Endometrium (tissue), 2 donors: ENCODE measurements around the gene SCARF2.
"Not testable (repeated sequence)": the region's sequence is repeated elsewhere in the genome, so short reads cannot be mapped to it uniquely, and the experiment has no call there.

ENCODE experiments used
- FAIRE-seq: peaks from 2 replicates; lab custom pipeline; 2012; peaks lifted over from hg19 to GRCh38; lab: Jason Lieb, UNC
- donor health status: control.
- donor health status: control.

SCARF2 gene

GRCh38 chr22:20390394-20390907, 47.2 kb downstream of the SCARF2 start:
- FAIRE-seq, result no peak

GRCh38 chr22:20389288-20389687, 48.3 kb downstream of the SCARF2 start:
- no peak for FAIRE-seq

GRCh38 chr22:20388200-20388599, 49.4 kb downstream of the SCARF2 start:
- no peak for FAIRE-seq

- no peak for FAIRE-seq
Measured at GRCh38 chr22:20386972-20387371, 50.7 kb downstream of the SCARF2 start.

- FAIRE-seq, result no peak
Measured at GRCh38 chr22:20386336-20386735, 51.3 kb downstream of the SCARF2 start.

- FAIRE-seq, result no peak
Measured at GRCh38 chr22:20384865-20385264, 52.8 kb downstream of the SCARF2 start.

- FAIRE-seq, result no peak
Measured at GRCh38 chr22:20384171-20384570, 53.5 kb downstream of the SCARF2 start.

- FAIRE-seq, result no peak
Measured at GRCh38 chr22:20383538-20383937, 54.1 kb downstream of the SCARF2 start.

GRCh38 chr22:20380486-20380885, 57.1 kb downstream of the SCARF2 start:
- FAIRE-seq, result no peak

GRCh38 chr22:20378684-20379083, 58.9 kb downstream of the SCARF2 start:
- FAIRE-seq, result not testable (repeated sequence)

GRCh38 chr22:20378110-20378509, 59.5 kb downstream of the SCARF2 start:
- no peak for FAIRE-seq

GRCh38 chr22:20376983-20377382, 60.6 kb downstream of the SCARF2 start:
- not testable (repeated sequence) for FAIRE-seq

- not testable (repeated sequence) for FAIRE-seq
Measured at GRCh38 chr22:20376281-20376680, 61.3 kb downstream of the SCARF2 start.
